Esophagus muscularis mucosa (tissue), 3 donors: ENCODE data around the gene GUCA2B.
A peak's percentile ranks its signal among the peaks of the same experiment; 100 is the strongest.

Experiments
- CTCF ChIP-seq, 3 experiments: fragments of 200-600 bp in 2 of 3; fragments of 450-650 bp in 1 of 3; sonication (generic) in 2 of 3; IDR thresholded peaks; one replicate each; pipeline ENCODE4 v1.5.1; 2017 to 2019; ENCODE audit warnings: antibody characterized with exemption in 3 of 3, mild to moderate bottlenecking in 2 of 3, moderate library complexity in 1 of 3
- POLR2A ChIP-seq: fragments of 450-650 bp; IDR thresholded peaks from one replicate; pipeline ENCODE4 v1.6.1; 2017; ENCODE audit warnings: antibody characterized with exemption, moderate library complexity, mild to moderate bottlenecking, low read depth
- POLR2AphosphoS5 ChIP-seq, 2 donors: sonication (generic); formaldehyde crosslinking; IDR thresholded peaks; one replicate each; pipeline ENCODE4 v1.6.1; 2017; ENCODE audit warnings: antibody characterized with exemption in 2 of 2

- peak; percentile 59 to 83 (median 69) for TF ChIP-seq CTCF (IDR thresholded peaks at IDR 0.05)
- no peak for TF ChIP-seq POLR2A
- TF ChIP-seq POLR2AphosphoS5 (IDR thresholded peaks at IDR 0.05): no peak
Observed at GRCh38 chr1:42146626-42147320, 6.4 kb upstream of the GUCA2B start.
